Cardiac muscle cell (in vitro differentiated cells and primary cell): Measurements from ENCODE around the gene OSGIN1. TPM values are rescaled to one million over a fixed set of nuclear protein-coding genes. Genes with fewer than 3 reads are reported as not detected.

Experiments
- DNase-seq, 2 donors: peaks; one replicate each; pipeline versions ENCODE4 v3.0.0 to v3.0.0-alpha.2; 2010 to 2017; ENCODE audit warnings: low read depth in 1 of 2, low spot score in 1 of 2
- H3K27ac ChIP-seq: fragments of 200-600 bp; sonication (generic); 2 replicates; pipeline ENCODE4 v1.5.1; 2016
- H3K27me3 ChIP-seq: fragments of 200-600 bp; sonication (generic); 2 replicates; pipeline ENCODE4 v1.6.0; 2016; ENCODE audit warnings: control low read depth
- H3K36me3 ChIP-seq: fragments of 200-600 bp; sonication (generic); 2 replicates; pipeline ENCODE4 v1.5.1; 2016; ENCODE audit warnings: control low read depth
- H3K4me1 ChIP-seq: fragments of 200-600 bp; sonication (generic); 2 replicates; pipeline ENCODE4 v1.8.1; 2017; ENCODE audit warnings: low read depth, mild to moderate bottlenecking, mixed run types
- H3K4me3 ChIP-seq: fragments of 200-600 bp; sonication (generic); 2 replicates; pipeline ENCODE4 v1.5.1; 2016; ENCODE audit warnings: mild to moderate bottlenecking
- H3K9me3 ChIP-seq: fragments of 200-600 bp; sonication (generic); 2 replicates; pipeline ENCODE4 v1.5.1; 2017; ENCODE audit warnings: low read depth, mild to moderate bottlenecking, control low read depth
- CTCF ChIP-seq: IDR thresholded peaks from 2 replicates; pipeline ENCODE4 v1.5.1; 2012; ENCODE audit warnings: low read depth, mild to moderate bottlenecking, low read length
- polyA plus RNA-seq: library from polyadenylated mRNA; unstranded; fragments of >200 nt; fragmentation: Nextera tagmentation; extraction: Ambion mirVana; gene quantifications from 2 replicates; pipeline ENCODE4 v1.2.1, GENCODE V29; 2016
- total RNA-seq: library from RNA; depleted of rRNA; stranded (reverse); fragments of >200 nt; gene quantifications from 2 replicates; pipeline ENCODE4 v1.2.3, GENCODE V29; 2016

The OSGIN1 gene
- total and polyA plus RNA-seq, 2 experiments from 2014 or later, result 0.76 to 3.4 TPM

GRCh38 chr16:83956336-83957289 is 3.6 kb downstream of the OSGIN1 start:
- Histone ChIP-seq H3K4me1 (peaks cover 7% of the 10 kb centered on the region), H3K27ac (no peak overlapping the region), H3K9me3 (no peaks in the 10 kb centered on the region), H3K36me3 (no peaks in the 10 kb centered on the region), H3K27me3 (peaks cover 9% of the 10 kb centered on the region), H3K4me3 (no peak overlapping the region)
- TF ChIP-seq CTCF, result peak; percentile 82
- peak; percentile 83 to 85 for DNase-seq

- no peaks in the 10 kb centered on the region for H3K9me3 ChIP-seq
- H3K27ac ChIP-seq, result no peak overlapping the region
- H3K36me3 ChIP-seq, result no peaks in the 10 kb centered on the region
- no peak for DNase-seq
- H3K4me1 ChIP-seq, result peaks cover 7% of the 10 kb centered on the region
- no peak overlapping the region for H3K4me3 ChIP-seq
- peaks cover 9% of the 10 kb centered on the region for H3K27me3 ChIP-seq
- TF ChIP-seq CTCF, result no peak
Observed at GRCh38 chr16:83957296-83957855, 4.3 kb downstream of the OSGIN1 start.

GRCh38 chr16:83958137-83958845 is 5.3 kb downstream of the OSGIN1 start:
- DNase-seq, result no peak
- Histone ChIP-seq H3K4me3 (no peak overlapping the region), H3K27me3 (peaks cover 9% of the 10 kb centered on the region), H3K4me1 (peaks cover 7% of the 10 kb centered on the region), H3K9me3 (no peaks in the 10 kb centered on the region), H3K27ac (no peak overlapping the region), H3K36me3 (no peaks in the 10 kb centered on the region)
- TF ChIP-seq CTCF, result no peak

- Histone ChIP-seq H3K36me3 (no peaks in the 10 kb centered on the region), H3K27ac (no peak overlapping the region), H3K9me3 (no peaks in the 10 kb centered on the region), H3K4me1 (peaks cover 2% of the 10 kb centered on the region), H3K27me3 (peaks cover 9% of the 10 kb centered on the region), H3K4me3 (no peak overlapping the region)
- no peak for TF ChIP-seq CTCF
- no peak for DNase-seq
Observed at GRCh38 chr16:83958846-83959565, 6.0 kb downstream of the OSGIN1 start.
